HepG2 (cell line): ENCODE results near the gene ALMS1. TPM values are rescaled to one million over a fixed set of nuclear protein-coding genes. Genes with fewer than 3 reads are reported as not detected.

Source experiments
- FOXM1 ChIP-seq: sonication (generic); formaldehyde crosslinking; IDR thresholded peaks from 2 replicates; pipeline ENCODE4 v1.5.0; 2020; ENCODE audit warnings: missing genetic modification reagents
- GZF1 ChIP-seq: sonication (generic); formaldehyde crosslinking; IDR thresholded peaks from 2 replicates; pipeline ENCODE4 v1.5.1; 2020; ENCODE audit warnings: mild to moderate bottlenecking, missing genetic modification reagents
- KLF13 ChIP-seq: sonication (generic); formaldehyde crosslinking; IDR thresholded peaks from 2 replicates; pipeline ENCODE4 v1.4.0; 2020; ENCODE audit warnings: mild to moderate bottlenecking, missing genetic modification reagents
- NPAS2 ChIP-seq: sonication (generic); formaldehyde crosslinking; IDR thresholded peaks from 2 replicates; pipeline ENCODE4 v1.8.0; 2022; ENCODE audit warnings: mild to moderate bottlenecking, missing genetic modification reagents, borderline replicate concordance
- PCBP1 ChIP-seq: fragments of 200-400 bp; formaldehyde crosslinking; IDR thresholded peaks from 2 replicates; pipeline ENCODE4 v1.6.1; 2017; ENCODE audit warnings: mild to moderate bottlenecking, low read depth, low read length, borderline replicate concordance
- POLR2G ChIP-seq: fragments of 200-400 bp; formaldehyde crosslinking; IDR thresholded peaks from 2 replicates; pipeline ENCODE4 v1.6.1; 2018; ENCODE audit warnings: mild to moderate bottlenecking, low read depth, low read length, moderate library complexity
- ZNF296 ChIP-seq: sonication (generic); formaldehyde crosslinking; conservative IDR thresholded peaks from 2 replicates; pipeline ENCODE4 v1.5.0; 2020; ENCODE audit warnings: mild to moderate bottlenecking, missing genetic modification reagents
- ZNF552 ChIP-seq: sonication (generic); formaldehyde crosslinking; IDR thresholded peaks from 2 replicates; pipeline ENCODE4 v1.9.0; 2022; ENCODE audit warnings: missing genetic modification reagents, mild to moderate bottlenecking, borderline replicate concordance
- polyA plus RNA-seq, 8 experiments: library from polyadenylated mRNA; depleted of rRNA in 3 of 8; stranded (reverse) in 7 of 8; unstranded in 1 of 8; fragments of >200 nt; fragmentation: Illumina TruSeq in 4 of 8; extraction: Trizol in 4 of 8; gene quantifications; 2 replicates each; pipeline versions ENCODE4 v1.2.1 to v1.2.3, GENCODE V29; 2011 to 2016; ENCODE audit warnings: low read depth in 4 of 8, missing spikeins in 1 of 8, mixed read lengths in 1 of 8; ENCODE audit not compliant: insufficient read depth in 1 of 8
- total RNA-seq, 5 experiments: library from RNA; depleted of rRNA; stranded (reverse); fragments of >200 nt; fragmentation: Illumina TruSeq; extraction: Trizol; gene quantifications; 2 replicates each; pipeline ENCODE4 v1.2.3, GENCODE V29; 2016; ENCODE audit warnings: low read depth in 1 of 5
- TF ChIP-seq, protein P1 (sequence below): sonication (generic); formaldehyde crosslinking; IDR thresholded peaks from 2 replicates; pipeline ENCODE4 v1.4.0; 2020; ENCODE audit warnings: mild to moderate bottlenecking, missing genetic modification reagents
- TF ChIP-seq, protein P2 (sequence below): sonication (generic); formaldehyde crosslinking; IDR thresholded peaks from 2 replicates; pipeline ENCODE4 v1.4.0; 2020; ENCODE audit warnings: missing genetic modification reagents, borderline replicate concordance
- TF ChIP-seq, protein P3 (sequence below): sonication (generic); formaldehyde crosslinking; IDR thresholded peaks from 2 replicates; pipeline ENCODE4 v1.5.1; 2020; ENCODE audit warnings: mild to moderate bottlenecking, moderate library complexity, missing genetic modification reagents
- TF ChIP-seq, protein P4 (sequence below): sonication (generic); formaldehyde crosslinking; IDR thresholded peaks from one replicate; pipeline ENCODE4 v1.5.1; 2020; ENCODE audit warnings: mild to moderate bottlenecking, missing genetic modification reagents; ENCODE audit errors: not compliant biosample characterization

ALMS1 gene
- total and polyA plus RNA-seq, 2 of the 13 experiments (the other 11 are each of a cell fraction or from before 2014, with no cell fraction given) = 12.9 to 21.2 TPM

DNA sequence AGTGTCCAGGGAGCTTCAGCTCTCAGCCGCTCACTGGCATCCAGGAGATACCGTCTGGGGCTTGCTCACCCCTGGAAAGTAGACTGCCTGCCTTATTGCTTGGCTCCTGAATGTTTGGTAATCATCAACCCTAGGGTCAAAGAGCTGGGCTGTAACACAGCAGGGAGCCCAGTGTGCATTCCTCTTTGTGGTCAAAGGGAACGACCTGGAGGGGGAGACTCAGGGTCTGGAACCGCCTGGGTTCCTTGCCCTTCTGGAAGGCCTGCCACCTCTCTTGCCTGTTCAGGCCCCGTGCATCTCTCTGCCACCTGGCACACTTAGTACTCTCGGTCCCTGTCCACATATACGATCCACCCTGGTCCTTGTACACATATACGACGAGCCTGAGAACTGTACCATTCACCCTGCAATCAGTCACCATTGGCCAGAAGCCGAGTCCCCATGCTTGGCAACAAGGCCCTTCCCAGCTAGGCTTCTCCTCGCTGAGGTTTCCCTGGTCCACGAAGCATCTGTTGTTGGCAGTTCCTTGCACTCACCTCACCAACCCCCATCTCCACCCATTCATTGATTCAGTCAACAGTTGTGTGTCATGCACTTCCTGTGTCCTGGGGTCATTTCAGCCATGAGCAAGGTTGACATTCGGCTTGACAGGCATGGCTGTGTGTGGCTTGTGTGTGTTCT, 256.8 kb downstream of the ALMS1 start, which contains the start of gene NAT8 (continued):
- TF ChIP-seq, protein P1, sequence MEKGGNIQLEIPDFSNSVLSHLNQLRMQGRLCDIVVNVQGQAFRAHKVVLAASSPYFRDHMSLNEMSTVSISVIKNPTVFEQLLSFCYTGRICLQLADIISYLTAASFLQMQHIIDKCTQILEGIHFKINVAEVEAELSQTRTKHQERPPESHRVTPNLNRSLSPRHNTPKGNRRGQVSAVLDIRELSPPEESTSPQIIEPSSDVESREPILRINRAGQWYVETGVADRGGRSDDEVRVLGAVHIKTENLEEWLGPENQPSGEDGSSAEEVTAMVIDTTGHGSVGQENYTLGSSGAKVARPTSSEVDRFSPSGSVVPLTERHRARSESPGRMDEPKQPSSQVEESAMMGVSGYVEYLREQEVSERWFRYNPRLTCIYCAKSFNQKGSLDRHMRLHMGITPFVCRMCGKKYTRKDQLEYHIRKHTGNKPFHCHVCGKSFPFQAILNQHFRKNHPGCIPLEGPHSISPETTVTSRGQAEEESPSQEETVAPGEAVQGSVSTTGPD (CRISPR knock-in tag) = peak; percentile 68; the same call in 1 of the 2 replicates
- TF ChIP-seq, protein P2, sequence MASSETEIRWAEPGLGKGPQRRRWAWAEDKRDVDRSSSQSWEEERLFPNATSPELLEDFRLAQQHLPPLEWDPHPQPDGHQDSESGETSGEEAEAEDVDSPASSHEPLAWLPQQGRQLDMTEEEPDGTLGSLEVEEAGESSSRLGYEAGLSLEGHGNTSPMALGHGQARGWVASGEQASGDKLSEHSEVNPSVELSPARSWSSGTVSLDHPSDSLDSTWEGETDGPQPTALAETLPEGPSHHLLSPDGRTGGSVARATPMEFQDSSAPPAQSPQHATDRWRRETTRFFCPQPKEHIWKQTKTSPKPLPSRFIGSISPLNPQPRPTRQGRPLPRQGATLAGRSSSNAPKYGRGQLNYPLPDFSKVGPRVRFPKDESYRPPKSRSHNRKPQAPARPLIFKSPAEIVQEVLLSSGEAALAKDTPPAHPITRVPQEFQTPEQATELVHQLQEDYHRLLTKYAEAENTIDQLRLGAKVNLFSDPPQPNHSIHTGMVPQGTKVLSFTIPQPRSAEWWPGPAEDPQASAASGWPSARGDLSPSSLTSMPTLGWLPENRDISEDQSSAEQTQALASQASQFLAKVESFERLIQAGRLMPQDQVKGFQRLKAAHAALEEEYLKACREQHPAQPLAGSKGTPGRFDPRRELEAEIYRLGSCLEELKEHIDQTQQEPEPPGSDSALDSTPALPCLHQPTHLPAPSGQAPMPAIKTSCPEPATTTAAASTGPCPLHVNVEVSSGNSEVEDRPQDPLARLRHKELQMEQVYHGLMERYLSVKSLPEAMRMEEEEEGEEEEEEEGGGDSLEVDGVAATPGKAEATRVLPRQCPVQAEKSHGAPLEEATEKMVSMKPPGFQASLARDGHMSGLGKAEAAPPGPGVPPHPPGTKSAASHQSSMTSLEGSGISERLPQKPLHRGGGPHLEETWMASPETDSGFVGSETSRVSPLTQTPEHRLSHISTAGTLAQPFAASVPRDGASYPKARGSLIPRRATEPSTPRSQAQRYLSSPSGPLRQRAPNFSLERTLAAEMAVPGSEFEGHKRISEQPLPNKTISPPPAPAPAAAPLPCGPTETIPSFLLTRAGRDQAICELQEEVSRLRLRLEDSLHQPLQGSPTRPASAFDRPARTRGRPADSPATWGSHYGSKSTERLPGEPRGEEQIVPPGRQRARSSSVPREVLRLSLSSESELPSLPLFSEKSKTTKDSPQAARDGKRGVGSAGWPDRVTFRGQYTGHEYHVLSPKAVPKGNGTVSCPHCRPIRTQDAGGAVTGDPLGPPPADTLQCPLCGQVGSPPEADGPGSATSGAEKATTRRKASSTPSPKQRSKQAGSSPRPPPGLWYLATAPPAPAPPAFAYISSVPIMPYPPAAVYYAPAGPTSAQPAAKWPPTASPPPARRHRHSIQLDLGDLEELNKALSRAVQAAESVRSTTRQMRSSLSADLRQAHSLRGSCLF (CRISPR knock-in tag) = no peak
- TF ChIP-seq PCBP1 (no peak), GZF1 (CRISPR knock-in tag) (no peak), NPAS2 (CRISPR knock-in tag) (no peak), FOXM1 (CRISPR knock-in tag) (no peak), KLF13 (CRISPR knock-in tag) (no peak), POLR2G (no peak), ZNF296 (no peak), ZNF552 (CRISPR knock-in tag) (no peak)
- TF ChIP-seq, protein P3, sequence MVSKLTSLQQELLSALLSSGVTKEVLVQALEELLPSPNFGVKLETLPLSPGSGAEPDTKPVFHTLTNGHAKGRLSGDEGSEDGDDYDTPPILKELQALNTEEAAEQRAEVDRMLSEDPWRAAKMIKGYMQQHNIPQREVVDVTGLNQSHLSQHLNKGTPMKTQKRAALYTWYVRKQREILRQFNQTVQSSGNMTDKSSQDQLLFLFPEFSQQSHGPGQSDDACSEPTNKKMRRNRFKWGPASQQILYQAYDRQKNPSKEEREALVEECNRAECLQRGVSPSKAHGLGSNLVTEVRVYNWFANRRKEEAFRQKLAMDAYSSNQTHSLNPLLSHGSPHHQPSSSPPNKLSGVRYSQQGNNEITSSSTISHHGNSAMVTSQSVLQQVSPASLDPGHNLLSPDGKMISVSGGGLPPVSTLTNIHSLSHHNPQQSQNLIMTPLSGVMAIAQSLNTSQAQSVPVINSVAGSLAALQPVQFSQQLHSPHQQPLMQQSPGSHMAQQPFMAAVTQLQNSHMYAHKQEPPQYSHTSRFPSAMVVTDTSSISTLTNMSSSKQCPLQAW (CRISPR knock-in tag) = 0 out of 2 replicates have a peak, but pooled peaks have one; percentile 58
- TF ChIP-seq, protein P4, sequence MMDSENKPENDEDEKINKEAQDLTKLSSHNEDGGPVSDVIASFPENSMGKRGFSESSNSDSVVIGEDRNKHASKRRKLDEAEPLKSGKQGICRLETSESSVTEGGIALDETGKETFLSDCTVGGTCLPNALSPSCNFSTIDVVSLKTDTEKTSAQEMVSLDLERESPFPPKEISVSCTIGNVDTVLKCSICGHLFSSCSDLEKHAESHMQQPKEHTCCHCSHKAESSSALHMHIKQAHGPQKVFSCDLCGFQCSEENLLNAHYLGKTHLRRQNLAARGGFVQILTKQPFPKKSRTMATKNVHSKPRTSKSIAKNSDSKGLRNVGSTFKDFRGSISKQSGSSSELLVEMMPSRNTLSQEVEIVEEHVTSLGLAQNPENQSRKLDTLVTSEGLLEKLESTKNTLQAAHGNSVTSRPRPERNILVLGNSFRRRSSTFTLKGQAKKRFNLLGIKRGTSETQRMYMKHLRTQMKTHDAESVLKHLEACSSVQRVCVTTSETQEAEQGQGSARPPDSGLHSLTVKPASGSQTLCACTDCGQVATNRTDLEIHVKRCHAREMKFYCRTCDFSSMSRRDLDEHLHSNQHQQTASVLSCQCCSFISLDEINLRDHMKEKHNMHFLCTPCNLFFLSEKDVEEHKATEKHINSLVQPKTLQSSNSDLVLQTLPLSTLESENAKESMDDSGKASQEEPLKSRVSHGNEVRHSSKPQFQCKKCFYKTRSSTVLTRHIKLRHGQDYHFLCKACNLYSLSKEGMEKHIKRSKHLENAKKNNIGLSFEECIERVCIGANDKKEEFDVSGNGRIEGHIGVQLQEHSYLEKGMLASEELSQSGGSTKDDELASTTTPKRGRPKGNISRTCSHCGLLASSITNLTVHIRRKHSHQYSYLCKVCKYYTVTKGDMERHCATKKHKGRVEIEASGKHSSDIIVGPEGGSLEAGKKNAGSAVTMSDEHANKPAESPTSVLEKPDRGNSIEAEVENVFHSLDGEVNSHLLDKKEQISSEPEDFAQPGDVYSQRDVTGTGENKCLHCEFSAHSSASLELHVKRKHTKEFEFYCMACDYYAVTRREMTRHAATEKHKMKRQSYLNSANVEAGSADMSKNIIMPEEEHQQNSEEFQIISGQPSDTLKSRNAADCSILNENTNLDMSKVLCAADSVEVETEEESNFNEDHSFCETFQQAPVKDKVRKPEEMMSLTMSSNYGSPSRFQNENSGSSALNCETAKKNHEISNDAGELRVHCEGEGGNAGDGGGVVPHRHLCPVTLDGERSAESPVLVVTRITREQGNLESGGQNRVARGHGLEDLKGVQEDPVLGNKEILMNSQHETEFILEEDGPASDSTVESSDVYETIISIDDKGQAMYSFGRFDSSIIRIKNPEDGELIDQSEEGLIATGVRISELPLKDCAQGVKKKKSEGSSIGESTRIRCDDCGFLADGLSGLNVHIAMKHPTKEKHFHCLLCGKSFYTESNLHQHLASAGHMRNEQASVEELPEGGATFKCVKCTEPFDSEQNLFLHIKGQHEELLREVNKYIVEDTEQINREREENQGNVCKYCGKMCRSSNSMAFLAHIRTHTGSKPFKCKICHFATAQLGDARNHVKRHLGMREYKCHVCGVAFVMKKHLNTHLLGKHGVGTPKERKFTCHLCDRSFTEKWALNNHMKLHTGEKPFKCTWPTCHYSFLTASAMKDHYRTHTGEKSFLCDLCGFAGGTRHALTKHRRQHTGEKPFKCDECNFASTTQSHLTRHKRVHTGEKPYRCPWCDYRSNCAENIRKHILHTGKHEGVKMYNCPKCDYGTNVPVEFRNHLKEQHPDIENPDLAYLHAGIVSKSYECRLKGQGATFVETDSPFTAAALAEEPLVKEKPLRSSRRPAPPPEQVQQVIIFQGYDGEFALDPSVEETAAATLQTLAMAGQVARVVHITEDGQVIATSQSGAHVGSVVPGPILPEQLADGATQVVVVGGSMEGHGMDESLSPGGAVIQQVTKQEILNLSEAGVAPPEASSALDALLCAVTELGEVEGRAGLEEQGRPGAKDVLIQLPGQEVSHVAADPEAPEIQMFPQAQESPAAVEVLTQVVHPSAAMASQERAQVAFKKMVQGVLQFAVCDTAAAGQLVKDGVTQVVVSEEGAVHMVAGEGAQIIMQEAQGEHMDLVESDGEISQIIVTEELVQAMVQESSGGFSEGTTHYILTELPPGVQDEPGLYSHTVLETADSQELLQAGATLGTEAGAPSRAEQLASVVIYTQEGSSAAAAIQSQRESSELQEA (CRISPR knock-in tag) = no peak
